ENCODE measurements around the gene MAP7.

- TF ChIP-seq CTCF (IDR thresholded peaks at IDR 0.05) (no peak), POLR2A (IDR thresholded peaks at IDR 0.05) (no peak)
Measured at GRCh38 chr6:136541395-136541794, 8.8 kb downstream of the MAP7 start.

All from Peyer's patch (tissue), 4 donors.